Neural crest cell (in vitro differentiated cells): ENCODE results near the gene USH1G. TPM values are rescaled to one million over a fixed set of nuclear protein-coding genes. Genes with fewer than 3 reads are reported as not detected.

Experiments used
- DNase-seq: peaks from one replicate; pipeline ENCODE4 v3.0.0; 2021; ENCODE audit warnings: low read depth, mixed read lengths, low spot score
- H3K27ac Mint-ChIP-seq: one replicate; pipeline ENCODE4 v1.8.0; 2021; ENCODE audit warnings: mild to moderate bottlenecking, mixed read lengths; ENCODE audit not compliant: unreplicated experiment
- H3K27me3 Mint-ChIP-seq: 2 replicates; pipeline ENCODE4 v1.8.0; 2021; ENCODE audit warnings: low read depth, mild to moderate bottlenecking, mixed read lengths
- H3K36me3 Mint-ChIP-seq: 2 replicates; pipeline ENCODE4 v1.8.0; 2021; ENCODE audit warnings: low read depth, mild to moderate bottlenecking, mixed read lengths
- H3K4me1 Mint-ChIP-seq: 2 replicates; pipeline ENCODE4 v1.8.0; 2021; ENCODE audit warnings: mixed read lengths
- H3K4me3 Mint-ChIP-seq: one replicate; pipeline ENCODE4 v1.8.0; 2021; ENCODE audit warnings: mild to moderate bottlenecking, mixed read lengths
- H3K9me3 Mint-ChIP-seq: 2 replicates; pipeline ENCODE4 v1.8.0; 2021; ENCODE audit warnings: mixed read lengths
- CTCF ChIP-seq: fragments of 200-600 bp; sonication (generic); conservative IDR thresholded peaks from 2 replicates; pipeline ENCODE4 v1.5.0; 2021; ENCODE audit warnings: antibody characterized with exemption, mild to moderate bottlenecking
- total RNA-seq: library from RNA; stranded (reverse); gene quantifications from 2 replicates; pipeline ENCODE4 v1.2.1, GENCODE V29; 2021

Gene USH1G
- total RNA-seq, 1 donor from 2014 or later = not detected

DNA sequence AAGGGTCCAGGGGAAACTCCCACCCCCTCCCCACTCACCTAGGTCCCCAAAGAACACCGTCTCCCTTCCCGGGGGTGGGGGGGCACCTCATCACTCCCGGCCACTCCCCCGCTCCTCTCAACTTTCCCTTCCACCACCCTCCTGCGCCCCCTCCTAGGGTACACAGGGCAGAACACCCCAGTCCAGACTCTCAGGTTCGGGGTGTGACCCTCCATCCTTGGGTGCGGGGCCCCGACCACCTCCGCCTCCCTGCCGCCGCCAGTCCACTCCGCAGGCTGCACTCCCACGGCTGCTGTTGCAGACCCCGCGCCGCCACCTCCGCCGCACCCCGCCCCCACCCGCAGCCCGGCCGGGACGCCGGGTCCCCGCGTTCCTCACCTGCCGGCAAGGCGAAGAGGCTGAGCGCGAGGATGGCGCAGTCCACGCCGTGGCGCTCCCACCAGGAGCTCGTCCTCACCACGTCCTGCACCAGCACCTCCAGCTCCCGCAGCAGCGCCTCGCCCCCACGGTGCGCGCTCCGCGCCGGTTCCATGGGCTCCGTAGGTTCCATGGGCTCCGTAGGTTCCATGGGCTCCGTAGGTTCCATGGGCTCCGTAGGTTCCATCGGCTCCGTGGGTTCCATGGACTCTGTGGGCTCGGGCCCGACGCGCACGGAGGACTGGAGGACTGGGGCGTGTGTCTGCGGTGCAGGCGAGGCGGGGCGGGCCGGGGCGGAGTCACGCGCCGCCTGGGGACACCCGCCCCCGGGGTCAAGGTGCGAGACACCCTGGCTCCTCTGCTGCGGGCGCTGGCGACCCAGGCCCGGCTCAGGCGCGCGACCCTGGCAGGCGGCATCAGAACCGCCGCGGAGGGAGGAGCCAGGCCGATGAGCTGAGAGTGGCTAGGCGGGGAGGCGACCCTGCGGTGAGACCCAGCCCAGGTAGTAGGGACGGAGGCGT is 29.8 kb downstream of the USH1G start, which contains the start of gene FADS6:
TSS of gene FADS6 (minus strand) at position 660 of the 938 bp plus-strand sequence. CDS start at position 622, 38 bp downstream.
- no peak within 1 kb of the TSS for H3K4me3 Mint-ChIP-seq
- DNase-seq = no peak
- no peaks in the 10 kb centered on the region for H3K36me3 Mint-ChIP-seq
- TF ChIP-seq CTCF = no peak
- H3K9me3 Mint-ChIP-seq = no peaks in the 10 kb centered on the region
- peaks cover 83% of the 10 kb centered on the region for H3K27me3 Mint-ChIP-seq
- no peak within 1 kb of the TSS for H3K27ac Mint-ChIP-seq
- H3K4me1 Mint-ChIP-seq = peaks cover 4% of the 10 kb centered on the region

GRCh38 chr17:74892013-74892841 is 30.8 kb downstream of the USH1G start:
- H3K27ac Mint-ChIP-seq = no peak overlapping the region
- H3K9me3 Mint-ChIP-seq = no peaks in the 10 kb centered on the region

DNA sequence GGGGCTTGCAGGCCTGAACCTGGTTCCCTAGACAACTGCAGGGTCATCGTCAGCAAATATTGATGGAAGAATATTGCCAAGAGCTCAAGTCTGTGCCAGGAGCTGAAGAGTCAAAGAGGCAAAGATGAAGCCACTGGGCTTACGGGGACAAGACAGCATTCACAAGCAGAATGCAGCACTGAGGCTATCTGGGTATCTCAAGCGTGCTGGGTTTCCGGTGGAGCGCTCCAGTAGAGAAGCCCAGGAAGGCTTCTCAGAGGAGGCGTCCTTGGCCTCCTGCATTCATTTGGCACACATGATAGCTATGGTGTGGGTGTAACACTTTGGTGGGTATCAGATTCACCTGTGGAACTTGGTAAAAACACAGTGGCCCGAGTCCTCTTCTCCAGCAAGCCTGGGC is 32.5 kb downstream of the USH1G start:
- Mint-ChIP-seq H3K4me1 (peaks cover 4% of the 10 kb centered on the region), H3K27ac (no peak overlapping the region), H3K9me3 (no peaks in the 10 kb centered on the region), H3K36me3 (no peaks in the 10 kb centered on the region), H3K4me3 (no peak overlapping the region), H3K27me3 (peaks cover 71% of the 10 kb centered on the region)
- no peak for DNase-seq
- TF ChIP-seq CTCF = no peak

More at GRCh38 chr17:74892013-74892841, 30.8 kb downstream of the USH1G start:
- no peak for TF ChIP-seq CTCF
- Mint-ChIP-seq H3K4me3 (no peak overlapping the region), H3K4me1 (peaks cover 4% of the 10 kb centered on the region), H3K36me3 (no peaks in the 10 kb centered on the region), H3K27me3 (peaks cover 78% of the 10 kb centered on the region)
- DNase-seq = no peak

- TF ChIP-seq CTCF = no peak
- Mint-ChIP-seq H3K9me3 (no peaks in the 10 kb centered on the region), H3K27me3 (peaks cover 59% of the 10 kb centered on the region), H3K4me1 (no peaks in the 10 kb centered on the region), H3K4me3 (no peak overlapping the region), H3K36me3 (no peaks in the 10 kb centered on the region), H3K27ac (no peak overlapping the region)
- DNase-seq = no peak
These were observed 34.6 kb downstream of the USH1G start for GRCh38 chr17:74888469-74888868.

DNA sequence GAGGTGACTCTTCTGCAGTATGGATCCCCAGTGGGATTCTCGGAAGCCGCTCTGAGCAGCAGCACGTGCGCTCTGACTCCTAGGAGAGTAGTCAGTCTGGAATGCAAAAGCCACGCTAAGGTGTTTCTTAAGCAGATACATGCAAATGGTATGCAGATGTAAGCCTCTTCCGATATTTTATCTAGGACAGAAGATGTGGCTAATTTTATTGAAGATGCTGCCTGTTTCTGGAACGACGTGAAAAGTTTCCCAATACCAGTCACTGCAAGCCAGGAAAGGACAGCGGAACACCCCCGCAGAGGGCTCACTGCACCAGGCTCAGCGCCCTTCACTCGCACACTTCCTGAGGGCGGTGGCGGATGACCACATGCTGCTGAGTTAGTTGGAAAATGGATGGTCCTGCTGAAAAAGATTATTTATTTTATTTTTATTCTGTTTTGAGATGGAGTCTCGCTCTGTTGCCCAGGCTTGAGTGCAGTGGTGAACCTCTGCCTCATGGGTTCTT is 39.8 kb downstream of the USH1G start:
- DNase-seq = no peak

More for the DNA sequence above, 39.8 kb downstream of the USH1G start:
- Mint-ChIP-seq H3K27me3 (peaks cover 46% of the 10 kb centered on the region), H3K4me3 (no peak overlapping the region), H3K27ac (no peak overlapping the region), H3K36me3 (no peaks in the 10 kb centered on the region), H3K9me3 (no peaks in the 10 kb centered on the region), H3K4me1 (no peaks in the 10 kb centered on the region)
- TF ChIP-seq CTCF = no peak
